Activated naive CD4-positive, alpha-beta T cell treated with anti-CD3 and anti-CD28 coated beads, Interleukin-2, amount 50 U/mL, for 24 hours (primary cell): ENCODE data around the gene KRTAP10-1.

Experiments
- H3K27ac Mint-ChIP-seq: one replicate; pipeline ENCODE4 v1.8.0; 2021; ENCODE audit warnings: mild to moderate bottlenecking, mixed read lengths
- H3K27me3 Mint-ChIP-seq: one replicate; pipeline ENCODE4 v1.8.0; 2021; ENCODE audit warnings: mixed read lengths
- H3K36me3 Mint-ChIP-seq: one replicate; pipeline ENCODE4 v1.8.0; 2021; ENCODE audit warnings: mixed read lengths
- H3K4me1 Mint-ChIP-seq: one replicate; pipeline ENCODE4 v1.8.0; 2021; ENCODE audit warnings: mixed read lengths
- H3K4me3 Mint-ChIP-seq: one replicate; pipeline ENCODE4 v1.8.0; 2021; ENCODE audit warnings: mild to moderate bottlenecking, mixed read lengths
- H3K9me3 Mint-ChIP-seq: one replicate; pipeline ENCODE4 v1.8.0; 2021; ENCODE audit warnings: mixed read lengths

KRTAP10-1 gene

DNA sequence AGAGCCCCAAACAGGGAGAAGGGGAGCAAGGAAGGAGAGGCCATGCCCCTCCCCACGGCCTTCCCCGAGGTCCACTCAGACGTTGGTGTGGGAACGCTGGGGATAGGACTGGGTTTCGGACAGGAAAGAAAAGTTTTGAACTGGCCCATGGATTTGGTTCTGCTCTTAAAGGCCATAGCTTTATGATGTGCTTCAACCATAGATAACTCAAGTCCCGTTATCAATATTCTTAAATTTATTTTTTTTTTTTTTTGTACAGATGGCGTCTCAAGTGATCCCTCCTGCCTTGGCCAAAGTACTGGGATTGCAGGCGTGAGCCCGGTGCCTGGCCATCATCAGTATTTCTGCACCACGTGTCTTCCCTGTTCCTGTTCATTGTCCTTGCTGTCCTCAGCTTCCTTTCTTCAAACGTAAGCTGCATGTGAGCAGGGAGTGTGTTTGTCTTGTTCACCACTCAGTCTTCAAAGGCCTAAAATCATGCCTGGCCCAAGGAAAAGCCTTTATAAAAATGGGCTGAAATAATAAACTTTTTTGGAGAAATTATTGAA, 820 bp upstream of the KRTAP10-1 start:
- no peaks in the 10 kb centered on the region for H3K27me3 Mint-ChIP-seq
- peaks cover 2% of the 10 kb centered on the region for H3K36me3 Mint-ChIP-seq
- H3K4me3 Mint-ChIP-seq = no peak overlapping the region
- H3K4me1 Mint-ChIP-seq = no peaks in the 10 kb centered on the region
- H3K27ac Mint-ChIP-seq = no peak overlapping the region
- peaks cover 5% of the 10 kb centered on the region for H3K9me3 Mint-ChIP-seq

DNA sequence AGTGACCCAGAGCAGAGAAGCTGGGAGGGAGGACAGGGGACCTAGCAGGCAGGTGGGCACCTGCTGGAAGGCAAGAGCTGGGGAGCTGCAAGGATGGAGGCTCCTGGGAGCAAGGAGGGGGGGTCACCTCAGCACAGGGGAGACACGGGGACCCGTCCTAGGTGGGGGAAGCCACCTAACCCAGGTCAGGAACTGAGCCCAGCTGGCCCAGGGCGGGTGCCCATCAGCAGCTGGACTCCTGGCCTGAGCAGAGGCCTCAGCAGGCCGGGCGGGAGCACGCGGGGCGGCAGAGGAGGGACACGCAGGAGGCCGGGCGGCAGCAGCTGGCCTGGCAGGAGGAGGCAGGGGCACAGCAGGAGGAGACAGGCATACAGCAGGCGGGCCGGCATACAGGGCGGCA, 949 bp downstream of the KRTAP10-1 start:
- H3K36me3 Mint-ChIP-seq = no peaks in the 10 kb centered on the region
- no peak overlapping the region for H3K27ac Mint-ChIP-seq
- no peak overlapping the region for H3K4me3 Mint-ChIP-seq
- no peaks in the 10 kb centered on the region for H3K9me3 Mint-ChIP-seq
- H3K27me3 Mint-ChIP-seq = no peaks in the 10 kb centered on the region
- no peaks in the 10 kb centered on the region for H3K4me1 Mint-ChIP-seq

DNA sequence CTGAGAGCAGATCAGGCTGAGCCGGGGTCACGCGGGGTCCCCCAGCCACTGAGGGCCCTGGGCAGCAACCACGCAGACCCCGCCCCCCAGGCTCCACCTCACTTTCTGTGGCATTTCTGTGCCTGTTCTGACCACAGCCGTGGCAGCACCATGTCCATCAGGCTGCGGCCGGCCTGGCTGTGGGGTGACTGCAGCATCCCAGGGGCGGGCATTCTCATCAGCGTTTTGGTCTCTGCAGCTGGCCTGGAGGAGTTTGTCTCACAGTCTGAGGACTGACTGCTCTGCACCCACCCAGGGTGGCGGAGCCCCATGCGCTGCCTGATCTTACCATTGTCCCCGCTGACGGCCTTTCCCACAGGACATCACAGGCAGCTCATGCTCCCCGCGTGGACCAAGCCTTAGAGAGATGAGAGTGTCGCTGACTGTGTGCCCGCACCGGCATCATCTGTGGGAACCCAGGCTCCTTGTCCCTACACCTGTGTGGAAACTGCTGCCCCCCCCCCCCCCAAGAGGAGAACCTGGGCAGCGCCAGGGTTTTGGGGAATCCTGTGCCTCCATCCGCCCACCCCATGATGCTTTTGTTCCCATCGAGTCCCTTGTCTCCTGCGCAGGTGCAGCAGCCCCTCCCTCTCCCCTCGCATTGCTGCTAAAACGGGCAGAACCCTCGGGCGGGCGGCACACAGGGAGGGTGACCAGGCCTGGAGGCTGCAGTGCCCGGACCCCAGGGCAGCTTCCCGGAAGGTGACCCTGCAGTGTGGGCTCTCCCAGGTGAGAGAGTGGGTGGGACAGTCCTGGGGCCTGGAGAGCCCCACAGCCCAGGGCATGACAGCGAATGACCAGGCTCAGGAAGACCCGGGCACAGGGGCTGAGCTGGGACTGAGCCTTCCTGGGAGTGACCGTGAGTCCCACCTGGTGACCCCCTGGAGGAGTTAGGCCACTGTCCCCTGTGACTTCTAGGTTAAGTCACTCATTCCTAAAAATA, 1.8 kb downstream of the KRTAP10-1 start:
- Mint-ChIP-seq H3K36me3 (no peaks in the 10 kb centered on the region), H3K27ac (no peak overlapping the region), H3K4me3 (no peak overlapping the region), H3K27me3 (no peaks in the 10 kb centered on the region), H3K4me1 (no peaks in the 10 kb centered on the region), H3K9me3 (no peaks in the 10 kb centered on the region)

DNA sequence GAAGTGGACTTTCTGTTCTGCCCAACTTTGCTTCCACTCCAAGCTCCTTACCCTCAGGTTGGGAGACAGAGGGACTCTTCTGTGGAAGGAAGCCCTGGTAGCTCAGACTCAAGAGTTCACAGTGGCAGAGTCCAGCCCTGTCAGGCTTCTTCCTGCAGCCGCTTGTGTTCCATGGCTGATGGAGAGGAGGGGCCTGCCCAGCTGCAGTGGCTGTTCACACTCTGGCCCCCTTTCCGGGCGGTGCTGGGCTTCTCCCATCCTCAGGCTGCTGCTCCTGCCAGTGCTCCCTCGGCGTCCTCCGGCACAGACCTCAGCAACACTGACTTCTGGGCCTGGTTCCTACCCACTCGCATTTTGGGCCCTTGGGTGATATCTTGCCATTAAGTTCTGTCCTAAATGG, 4.0 kb downstream of the KRTAP10-1 start:
- Mint-ChIP-seq H3K4me1 (no peaks in the 10 kb centered on the region), H3K9me3 (no peaks in the 10 kb centered on the region), H3K4me3 (no peak overlapping the region), H3K27me3 (no peaks in the 10 kb centered on the region), H3K36me3 (no peaks in the 10 kb centered on the region), H3K27ac (no peak overlapping the region)

DNA sequence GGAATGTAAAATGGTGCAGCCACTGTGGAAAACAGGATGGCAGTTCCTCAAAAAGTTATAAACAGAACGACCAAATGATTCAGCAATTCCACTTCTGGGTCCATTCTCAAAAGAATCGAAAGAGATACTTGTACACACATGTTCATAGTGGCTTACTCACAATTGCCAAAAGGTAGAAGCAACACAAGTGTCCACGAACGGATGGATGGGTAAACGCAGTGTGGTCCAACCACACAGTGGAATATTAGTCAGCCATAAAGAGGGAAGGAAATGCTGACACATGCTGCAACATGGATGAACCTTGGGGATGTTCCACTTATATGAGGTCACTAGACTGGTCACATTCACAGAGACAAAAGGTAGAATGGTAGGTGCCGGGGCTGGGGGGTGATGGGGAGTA, 5.3 kb downstream of the KRTAP10-1 start:
- H3K9me3 Mint-ChIP-seq = no peaks in the 10 kb centered on the region
- H3K4me3 Mint-ChIP-seq = no peak overlapping the region
- H3K4me1 Mint-ChIP-seq = no peaks in the 10 kb centered on the region
- H3K27ac Mint-ChIP-seq = peak overlapping the region; percentile 41
- H3K36me3 Mint-ChIP-seq = no peaks in the 10 kb centered on the region
- no peaks in the 10 kb centered on the region for H3K27me3 Mint-ChIP-seq

DNA sequence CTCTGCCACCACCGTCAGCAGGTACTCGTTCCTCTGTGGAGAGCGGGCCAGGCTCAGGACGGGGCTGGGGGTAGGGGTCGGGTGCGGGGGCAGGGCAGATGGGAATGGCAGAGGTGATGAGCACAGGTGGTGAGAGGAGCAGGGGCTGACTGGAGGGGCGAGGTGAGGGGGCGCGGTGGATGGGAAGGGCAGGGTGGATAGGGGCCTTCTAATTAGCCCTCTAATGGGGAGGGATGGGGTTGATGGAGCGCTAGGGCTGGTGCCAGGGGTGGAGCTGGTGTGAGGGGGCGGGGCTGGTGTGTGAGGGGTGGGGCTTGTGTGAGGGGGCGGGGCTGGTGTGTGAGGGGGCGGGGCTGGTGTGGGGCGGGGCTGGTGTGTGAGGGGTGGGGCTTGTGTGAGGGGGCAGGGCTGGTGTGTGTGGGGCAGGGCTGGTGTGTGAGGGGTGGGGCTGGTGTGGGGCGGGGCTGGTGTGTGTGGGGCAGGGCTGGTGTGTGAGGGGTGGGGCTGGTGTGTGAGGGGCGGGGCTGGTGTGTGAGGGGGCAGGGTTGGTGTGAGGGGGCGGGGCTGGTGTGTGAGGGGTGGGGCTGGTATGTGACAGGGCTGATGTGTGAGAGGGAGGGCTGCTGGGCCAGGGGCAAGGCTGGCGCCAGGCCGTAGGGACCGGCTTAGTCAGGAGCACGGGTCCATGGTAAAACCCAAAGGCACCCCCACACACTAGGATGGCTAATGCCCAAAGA, 5.9 kb downstream of the KRTAP10-1 start:
- Mint-ChIP-seq H3K4me1 (no peaks in the 10 kb centered on the region), H3K36me3 (no peaks in the 10 kb centered on the region), H3K9me3 (no peaks in the 10 kb centered on the region), H3K27me3 (no peaks in the 10 kb centered on the region), H3K4me3 (no peak overlapping the region), H3K27ac (no peak overlapping the region)

DNA sequence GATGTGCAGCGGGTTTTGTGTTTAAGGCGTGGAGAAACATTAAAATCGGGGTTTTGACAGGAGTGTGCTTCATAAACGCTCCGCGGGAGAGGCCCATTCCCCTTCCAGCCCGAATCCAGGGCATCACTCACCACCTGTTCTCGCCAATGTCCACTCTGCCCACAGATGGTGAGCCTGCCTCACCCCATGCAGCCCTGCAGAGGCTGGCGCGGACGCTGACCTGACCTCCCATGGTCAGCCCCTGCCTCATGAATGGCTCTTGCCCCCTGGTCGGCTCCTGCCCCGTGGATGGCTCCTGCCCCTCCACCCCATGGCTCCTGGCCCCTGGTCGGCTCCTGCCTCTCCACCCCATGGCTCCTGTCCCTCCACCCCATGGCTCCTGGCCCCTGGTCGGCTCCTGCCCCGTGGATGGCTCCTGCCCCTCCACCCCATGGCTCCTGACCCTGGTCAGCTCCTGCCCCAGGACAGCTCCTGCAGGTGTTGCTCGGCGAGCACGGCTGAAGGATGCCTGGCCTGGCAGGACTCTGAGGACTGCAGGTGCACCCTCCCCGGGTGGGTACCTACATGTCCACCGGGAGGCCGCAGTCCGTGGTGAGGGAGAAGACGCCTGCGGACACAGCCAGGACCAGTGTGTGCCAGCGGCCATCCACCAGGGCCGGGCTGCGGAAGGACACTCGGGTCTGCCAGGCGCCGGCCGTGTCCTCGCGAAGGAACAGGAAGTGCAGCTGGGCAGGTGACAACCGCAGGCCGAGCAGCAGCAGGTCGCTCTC, 6.7 kb downstream of the KRTAP10-1 start:
- no peaks in the 10 kb centered on the region for H3K9me3 Mint-ChIP-seq
- no peak overlapping the region for H3K27ac Mint-ChIP-seq
- H3K4me3 Mint-ChIP-seq = no peak overlapping the region
- H3K4me1 Mint-ChIP-seq = no peaks in the 10 kb centered on the region
- H3K27me3 Mint-ChIP-seq = no peaks in the 10 kb centered on the region
- H3K36me3 Mint-ChIP-seq = no peaks in the 10 kb centered on the region

DNA sequence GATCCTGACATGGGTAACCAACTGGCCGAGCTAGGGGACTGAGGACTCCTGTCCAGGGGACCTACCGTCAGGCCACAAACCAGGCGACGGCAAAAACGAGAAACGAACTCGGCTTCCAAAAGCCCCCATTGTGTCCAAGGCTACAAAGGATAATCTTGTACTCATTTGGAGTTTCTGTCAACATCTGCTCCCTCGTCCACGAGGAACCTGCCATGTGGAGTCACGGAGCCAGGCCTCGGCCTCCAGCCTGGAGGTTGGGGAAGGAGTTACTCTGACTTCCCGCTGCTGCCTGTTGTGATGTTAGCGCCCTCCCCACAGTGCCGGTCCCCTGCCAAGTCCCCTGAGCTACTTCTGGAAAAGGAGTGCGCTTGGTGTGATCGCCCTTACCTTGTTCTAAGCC, 7.3 kb downstream of the KRTAP10-1 start:
- Mint-ChIP-seq H3K27me3 (no peaks in the 10 kb centered on the region), H3K9me3 (no peaks in the 10 kb centered on the region), H3K4me3 (no peak overlapping the region), H3K27ac (no peak overlapping the region), H3K4me1 (no peaks in the 10 kb centered on the region), H3K36me3 (no peaks in the 10 kb centered on the region)

DNA sequence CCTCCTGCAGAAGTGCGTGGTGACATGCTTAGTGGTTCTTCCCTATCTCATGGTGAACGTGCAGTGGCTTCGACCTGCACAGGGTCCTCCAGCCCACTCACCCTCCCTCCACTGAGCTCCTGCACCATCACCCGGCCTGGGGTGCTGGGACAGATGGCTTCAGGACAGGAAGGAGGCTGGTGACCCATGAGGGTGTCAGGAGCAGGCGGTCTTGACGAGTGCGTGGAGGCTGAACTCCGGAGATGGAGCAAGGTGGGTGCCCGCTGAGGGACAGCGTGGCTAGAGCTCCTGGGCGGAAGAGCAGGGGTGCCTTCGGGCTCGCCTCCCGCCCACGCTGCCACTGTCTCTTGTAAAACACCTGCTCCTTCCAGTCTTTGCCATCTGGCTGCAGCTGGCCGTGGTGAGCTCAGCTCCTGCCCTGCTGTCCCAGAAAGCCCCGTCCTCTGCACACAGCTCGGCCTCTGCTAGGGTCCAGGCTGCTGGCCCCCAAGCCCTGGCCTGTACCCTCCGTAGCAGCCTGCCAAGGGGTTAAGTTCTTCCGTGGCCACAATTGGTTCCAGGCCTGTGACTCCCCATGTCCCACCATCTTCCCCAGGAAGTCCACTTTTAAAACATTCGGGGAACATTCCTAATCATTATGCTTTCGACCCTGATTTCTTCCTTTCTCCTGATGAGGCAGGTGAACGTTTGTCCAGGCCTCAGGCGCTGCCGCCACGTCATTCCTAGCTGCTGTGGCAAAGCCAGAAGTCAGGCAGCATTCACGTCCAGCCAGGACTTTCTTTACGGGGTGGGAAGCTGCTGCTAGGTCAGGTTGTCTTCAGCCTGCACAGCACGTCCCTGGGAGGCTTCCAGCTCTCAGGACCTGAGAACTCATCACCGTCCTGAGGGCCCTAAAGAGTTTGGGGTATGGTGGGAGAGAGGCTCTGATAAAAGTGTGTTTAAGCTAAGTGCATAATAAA, 8.1 kb downstream of the KRTAP10-1 start:
- no peak overlapping the region for H3K27ac Mint-ChIP-seq
- H3K27me3 Mint-ChIP-seq = no peaks in the 10 kb centered on the region
- H3K4me3 Mint-ChIP-seq = no peak overlapping the region
- H3K36me3 Mint-ChIP-seq = no peaks in the 10 kb centered on the region
- no peaks in the 10 kb centered on the region for H3K4me1 Mint-ChIP-seq
- H3K9me3 Mint-ChIP-seq = no peaks in the 10 kb centered on the region

DNA sequence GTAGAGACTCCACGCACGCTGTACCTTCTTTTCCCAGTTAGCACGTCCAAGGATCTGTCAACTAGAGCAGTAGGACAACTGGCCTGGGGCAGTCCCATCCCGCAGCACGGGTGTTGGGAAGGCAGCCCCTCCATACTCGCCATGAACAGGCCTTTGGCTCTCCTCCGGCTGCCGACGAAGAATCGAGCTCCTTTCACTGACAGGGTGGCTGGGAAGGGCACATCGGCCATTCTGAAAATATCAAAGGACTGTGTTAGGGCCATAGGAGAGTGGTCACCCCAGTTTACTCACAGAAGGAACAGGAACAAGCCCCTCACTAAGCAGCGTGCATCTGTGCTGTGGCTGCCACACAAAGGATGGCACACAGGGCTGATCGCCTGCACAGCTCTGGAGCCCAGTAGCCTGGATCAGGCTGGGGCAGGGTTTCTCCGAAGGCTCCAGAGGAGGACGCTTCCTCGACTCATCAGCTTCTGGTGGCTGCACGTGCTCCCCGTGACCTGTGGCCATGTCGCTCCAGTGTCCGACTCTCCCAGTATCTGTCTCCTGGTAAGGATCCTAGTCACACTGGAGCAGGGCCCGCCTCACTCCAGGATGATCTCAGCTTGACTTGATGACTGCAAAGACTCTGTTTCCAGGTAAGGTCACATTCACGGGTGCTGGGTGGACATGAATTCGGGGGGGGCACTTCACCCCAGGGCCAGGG, 8.9 kb downstream of the KRTAP10-1 start:
- Mint-ChIP-seq H3K4me1 (no peaks in the 10 kb centered on the region), H3K9me3 (no peaks in the 10 kb centered on the region), H3K4me3 (no peak overlapping the region), H3K27me3 (no peaks in the 10 kb centered on the region), H3K27ac (no peak overlapping the region), H3K36me3 (no peaks in the 10 kb centered on the region)

DNA sequence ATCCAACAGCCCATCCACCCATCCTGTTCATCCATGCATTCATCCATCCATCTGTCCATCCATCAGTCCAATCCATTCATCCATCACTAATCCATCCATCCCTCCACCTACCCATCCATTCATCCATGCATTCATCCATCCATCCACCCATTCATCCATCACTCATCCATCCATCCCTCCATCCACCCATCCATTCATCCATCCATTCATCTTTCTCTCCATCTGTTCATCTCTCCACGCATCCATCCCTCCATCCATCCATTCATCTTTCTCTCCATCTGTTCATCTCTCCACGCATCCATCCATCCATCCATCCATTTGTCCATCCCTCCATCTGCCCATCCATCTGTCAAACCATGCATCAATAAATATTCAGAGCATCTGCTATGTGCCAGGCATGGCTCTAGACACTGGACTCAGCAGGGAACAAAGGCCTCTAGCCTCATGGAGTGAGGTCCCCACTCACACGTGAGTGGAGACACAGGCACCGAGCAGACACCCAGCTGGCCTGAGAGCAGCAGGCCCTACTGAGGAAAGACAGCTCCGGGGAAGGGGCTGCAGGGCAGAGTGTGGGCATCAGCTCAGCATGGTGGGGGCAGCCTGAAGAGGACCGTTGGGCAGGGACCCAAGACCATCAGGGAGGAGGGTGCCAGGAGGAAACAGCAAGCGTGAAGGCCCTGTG, 9.6 kb downstream of the KRTAP10-1 start:
- Mint-ChIP-seq H3K9me3 (no peaks in the 10 kb centered on the region), H3K27ac (peak overlapping the region; percentile 0), H3K36me3 (no peaks in the 10 kb centered on the region), H3K4me3 (no peak overlapping the region), H3K27me3 (no peaks in the 10 kb centered on the region), H3K4me1 (no peaks in the 10 kb centered on the region)

DNA sequence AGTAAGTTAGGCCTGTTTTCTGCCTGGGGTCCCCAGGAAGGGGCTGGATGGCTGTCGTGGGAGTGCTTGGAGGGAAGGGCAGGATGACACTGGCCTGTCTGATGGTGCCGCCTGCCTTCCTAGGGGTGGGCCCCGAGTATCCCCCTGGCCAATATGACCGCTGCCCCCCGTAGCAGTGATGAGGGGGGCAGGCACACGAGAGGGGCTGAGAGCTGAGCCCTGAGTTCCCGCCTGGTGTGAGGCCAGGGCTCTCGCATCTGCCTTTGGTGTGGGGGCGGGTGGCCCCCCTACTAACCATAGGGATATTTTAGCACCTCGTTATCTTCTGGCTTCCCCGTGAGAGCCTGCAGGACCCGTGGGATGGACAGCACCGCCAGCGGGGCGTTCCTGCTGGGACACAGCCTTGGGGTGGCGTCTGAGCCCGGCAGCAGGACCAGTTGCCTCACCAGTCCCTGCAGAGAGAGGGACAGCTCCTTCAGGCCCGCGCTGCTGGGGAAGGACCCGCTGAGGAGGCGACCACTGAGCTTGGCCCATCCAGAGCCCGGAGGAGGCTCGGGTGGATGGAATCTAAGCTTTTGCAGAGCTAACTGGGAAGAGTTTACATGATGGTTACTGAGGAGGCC, 10.4 kb downstream of the KRTAP10-1 start:
- Mint-ChIP-seq H3K36me3 (no peaks in the 10 kb centered on the region), H3K4me3 (no peak overlapping the region), H3K27ac (no peak overlapping the region), H3K9me3 (no peaks in the 10 kb centered on the region), H3K4me1 (no peaks in the 10 kb centered on the region), H3K27me3 (no peaks in the 10 kb centered on the region)

DNA sequence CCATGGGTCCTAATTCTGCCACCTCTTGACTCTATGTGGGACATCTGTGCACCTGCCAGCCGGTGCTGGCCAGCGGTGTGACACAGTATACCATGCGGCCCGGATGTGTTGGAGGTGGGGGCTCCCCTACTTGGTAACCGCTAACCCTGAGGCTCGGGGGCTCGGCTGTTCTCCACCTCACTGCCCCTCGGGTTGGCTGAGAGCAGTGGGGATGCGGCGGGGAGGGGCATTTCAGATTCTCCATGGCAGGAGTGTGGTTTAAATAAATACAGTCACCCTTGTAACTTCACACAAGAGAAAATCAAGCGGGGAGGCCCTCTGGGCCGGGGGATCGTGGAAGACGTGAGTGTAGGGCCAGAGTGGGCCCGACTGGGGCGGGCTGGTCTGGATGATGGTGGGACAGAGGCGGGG, 11.0 kb downstream of the KRTAP10-1 start:
- Mint-ChIP-seq H3K9me3 (no peaks in the 10 kb centered on the region), H3K36me3 (no peaks in the 10 kb centered on the region), H3K4me1 (no peaks in the 10 kb centered on the region), H3K27me3 (no peaks in the 10 kb centered on the region), H3K27ac (no peak overlapping the region), H3K4me3 (no peak overlapping the region)
